ENCODE results near the gene ANAPC10. TPM values are rescaled to one million over a fixed set of nuclear protein-coding genes. Genes with fewer than 3 reads are reported as not detected.

The ANAPC10 gene
- polyA plus RNA-seq, 1 experiment = 25.0 TPM

- no peak for DNase-seq (ENCODE audit: low read depth, low spot score)
- Histone ChIP-seq H3K4me3 (ENCODE audit: low read depth, low read length) (no peak overlapping the region), H3K9me3 (ENCODE audit: control insufficient read depth, insufficient read depth, low read length) (no peaks in the 10 kb centered on the region), H3K27ac (ENCODE audit: low read depth, low read length) (no peak overlapping the region), H3K27me3 (ENCODE audit: control insufficient read depth, insufficient read depth, low read length) (no peaks in the 10 kb centered on the region)
- no peak for TF ChIP-seq CTCF (IDR thresholded peaks at IDR 0.05; ENCODE audit: low read depth, low read length)
- POLR2A ChIA-PET = no interaction called here
- CTCF ChIA-PET = no interaction called here
Observed at GRCh38 chr4:144989306-144989705, 108.7 kb downstream of the ANAPC10 start.

GRCh38 chr4:144985531-144985930, 112.5 kb downstream of the ANAPC10 start:
- Histone ChIP-seq H3K27me3 (ENCODE audit: control insufficient read depth, insufficient read depth, low read length) (no peaks in the 10 kb centered on the region), H3K9me3 (ENCODE audit: control insufficient read depth, insufficient read depth, low read length) (no peaks in the 10 kb centered on the region), H3K4me3 (ENCODE audit: low read depth, low read length) (no peak overlapping the region), H3K27ac (ENCODE audit: low read depth, low read length) (no peak overlapping the region)
- ChIA-PET CTCF (no interaction called here), POLR2A (no interaction called here)
- no peak for DNase-seq (ENCODE audit: low read depth, low spot score)
- TF ChIP-seq CTCF (IDR thresholded peaks at IDR 0.05; ENCODE audit: low read depth, low read length) = no peak

GRCh38 chr4:144985014-144985413, 113.0 kb downstream of the ANAPC10 start:
- Histone ChIP-seq H3K9me3 (ENCODE audit: control insufficient read depth, insufficient read depth, low read length) (no peaks in the 10 kb centered on the region), H3K27me3 (ENCODE audit: control insufficient read depth, insufficient read depth, low read length) (no peaks in the 10 kb centered on the region), H3K27ac (ENCODE audit: low read depth, low read length) (no peak overlapping the region), H3K4me3 (ENCODE audit: low read depth, low read length) (no peak overlapping the region)
- no peak for TF ChIP-seq CTCF (IDR thresholded peaks at IDR 0.05; ENCODE audit: low read depth, low read length)
- DNase-seq (ENCODE audit: low read depth, low spot score) = no peak
- ChIA-PET CTCF (no interaction called here), POLR2A (no interaction called here)

GRCh38 chr4:144984241-144984640, 113.8 kb downstream of the ANAPC10 start:
- ChIA-PET CTCF (no interaction called here), POLR2A (no interaction called here)
- H3K27ac ChIP-seq (ENCODE audit: low read depth, low read length) = no peak overlapping the region
- H3K9me3 ChIP-seq (ENCODE audit: control insufficient read depth, insufficient read depth, low read length) = no peaks in the 10 kb centered on the region
- DNase-seq (ENCODE audit: low read depth, low spot score) = no peak
- no peak for TF ChIP-seq CTCF (IDR thresholded peaks at IDR 0.05; ENCODE audit: low read depth, low read length)
- H3K4me3 ChIP-seq (ENCODE audit: low read depth, low read length) = no peak overlapping the region
- no peaks in the 10 kb centered on the region for H3K27me3 ChIP-seq (ENCODE audit: control insufficient read depth, insufficient read depth, low read length)

GRCh38 chr4:144975718-144976117, 122.3 kb downstream of the ANAPC10 start:
- POLR2A ChIA-PET = no interaction called here
- no peak for TF ChIP-seq CTCF (IDR thresholded peaks at IDR 0.05; ENCODE audit: low read depth, low read length)
- no peaks in the 10 kb centered on the region for H3K27me3 ChIP-seq (ENCODE audit: control insufficient read depth, insufficient read depth, low read length)
- CTCF ChIA-PET = no interaction called here
- no peak overlapping the region for H3K27ac ChIP-seq (ENCODE audit: low read depth, low read length)
- H3K4me3 ChIP-seq (ENCODE audit: low read depth, low read length) = no peak overlapping the region
- H3K9me3 ChIP-seq (ENCODE audit: control insufficient read depth, insufficient read depth, low read length) = no peaks in the 10 kb centered on the region
- no peak for DNase-seq (ENCODE audit: low read depth, low spot score)
